T-helper 22 cell (primary cell): ENCODE measurements around the gene GAS2.

Experiments used
- DNase-seq: peaks from one replicate; pipeline ENCODE4 v3.0.0-alpha.2; 2020; ENCODE audit warnings: low read depth

GAS2 gene

DNA sequence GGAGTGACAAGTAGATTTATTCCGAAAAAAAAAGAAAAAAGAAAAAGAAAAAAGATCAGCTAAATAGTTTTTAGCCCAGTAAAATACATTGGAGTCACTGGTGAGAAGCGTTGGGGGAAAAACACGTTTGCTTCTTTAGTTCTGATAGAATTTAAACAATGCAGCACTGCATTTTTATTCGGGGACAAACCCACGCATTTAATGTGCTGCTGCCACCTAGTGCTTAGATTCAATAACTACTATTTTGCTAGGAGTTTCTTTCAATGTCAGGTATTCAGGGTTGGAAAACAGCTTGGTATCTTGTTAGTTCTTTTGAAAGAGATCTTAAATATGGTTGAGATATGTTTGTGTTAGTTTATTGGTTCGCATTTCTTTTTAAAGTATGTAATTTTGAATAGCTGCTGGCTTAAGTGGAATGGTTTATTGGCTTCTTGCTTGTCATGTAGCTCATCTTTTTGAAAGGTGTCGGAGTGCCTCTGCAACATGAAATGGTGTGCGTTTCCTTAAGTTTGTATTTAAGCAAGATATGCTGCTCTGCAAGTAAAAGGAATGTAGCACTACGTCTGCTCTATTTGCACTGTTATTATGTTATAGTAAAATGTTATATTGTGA, 121.2 kb downstream of the GAS2 start:
- DNase-seq = no peak

DNA sequence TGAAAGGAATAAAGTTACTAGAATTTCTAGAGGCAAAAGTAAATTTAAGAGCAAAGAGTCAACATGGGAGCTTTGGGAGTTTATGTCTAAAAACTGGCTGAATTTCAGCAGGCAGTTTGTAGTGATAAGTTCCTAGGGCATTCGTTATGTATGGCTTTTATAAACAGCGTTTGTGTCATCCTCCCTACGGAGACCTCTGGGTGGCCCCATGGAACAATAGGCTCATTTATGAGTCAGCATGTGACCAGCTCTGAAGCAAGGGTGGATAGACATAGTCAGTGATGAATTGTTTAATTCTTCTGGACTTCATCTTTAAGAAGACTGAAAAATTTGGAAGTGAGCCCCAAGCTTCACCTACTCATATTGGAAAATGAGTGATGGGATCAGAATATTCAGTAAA, 126.1 kb downstream of the GAS2 start:
- DNase-seq = no peak

DNA sequence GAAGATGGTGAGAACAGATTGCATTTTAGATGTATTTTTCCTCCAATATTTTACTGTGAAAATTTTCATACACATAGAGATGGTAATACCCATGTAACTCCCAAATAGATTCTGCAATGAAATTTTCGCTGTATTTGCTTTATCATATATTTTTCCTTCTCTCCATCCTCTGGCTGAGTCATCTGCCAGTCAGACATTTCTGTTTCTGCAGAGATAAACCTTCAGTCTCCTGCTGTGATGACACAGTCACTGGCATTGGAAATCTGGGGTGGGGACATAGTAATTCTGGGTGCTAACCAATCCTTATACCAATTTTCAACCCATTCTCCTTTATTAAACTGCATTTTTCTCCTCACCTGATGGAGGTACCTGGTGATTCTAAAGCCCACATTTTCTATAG, 129.5 kb downstream of the GAS2 start:
- DNase-seq = no peak

DNA sequence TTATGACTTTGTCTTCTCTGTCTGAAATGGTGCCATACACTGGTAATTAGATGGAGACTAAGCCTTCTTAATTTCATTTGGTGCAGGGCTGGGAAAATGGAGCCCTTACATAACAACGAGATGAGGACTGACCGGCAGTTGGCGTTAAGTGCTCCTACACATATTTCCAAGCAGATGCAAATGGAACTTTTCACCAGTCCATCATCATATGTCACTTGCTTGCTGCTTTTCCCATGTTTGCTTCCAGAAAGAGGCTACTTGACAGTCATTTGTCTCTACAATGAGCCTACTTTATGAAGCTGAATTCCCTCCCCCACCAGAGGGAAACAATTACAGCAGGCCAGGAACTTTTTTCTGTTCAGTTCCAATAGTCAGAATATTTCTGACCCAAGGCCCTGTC, 130.6 kb downstream of the GAS2 start:
- no peak for DNase-seq

DNA sequence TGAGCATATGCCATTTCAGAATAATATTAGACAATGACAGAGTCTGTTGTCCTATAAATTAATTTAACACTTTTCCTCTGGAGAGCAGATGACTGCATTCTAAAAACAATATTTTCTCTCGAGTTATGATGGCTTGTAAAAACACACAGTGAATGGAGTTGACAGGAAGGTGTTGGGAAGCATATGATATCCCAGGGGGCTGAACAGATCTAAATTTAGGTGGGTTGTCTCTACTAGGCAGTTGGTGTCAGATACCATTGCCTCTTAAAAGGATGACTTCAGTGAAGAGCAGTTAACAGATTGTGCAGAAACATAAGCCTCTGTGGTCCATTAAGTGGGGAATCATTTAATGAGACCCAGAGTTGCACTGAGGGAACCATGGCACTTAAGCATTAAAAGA, 132.5 kb downstream of the GAS2 start:
- no peak for DNase-seq

DNA sequence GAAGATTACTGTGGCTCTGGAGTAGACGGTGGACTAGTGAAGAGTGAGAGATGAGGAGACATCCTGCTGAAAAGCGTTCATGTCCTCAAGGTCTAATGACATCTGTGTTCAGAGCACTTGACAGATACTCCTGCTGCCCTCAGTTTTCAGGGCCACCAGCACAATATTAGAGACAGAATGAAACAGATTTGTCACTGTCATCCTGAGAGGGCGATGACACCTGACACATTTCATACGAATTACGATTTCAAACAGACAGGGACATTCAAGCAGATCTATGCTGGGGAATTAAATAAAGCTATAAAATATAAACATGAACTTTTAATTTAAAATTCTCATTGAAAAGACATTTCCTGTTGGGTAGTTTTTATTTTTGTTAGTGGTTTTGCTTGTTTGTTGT, 134.1 kb downstream of the GAS2 start:
- no peak for DNase-seq

DNA sequence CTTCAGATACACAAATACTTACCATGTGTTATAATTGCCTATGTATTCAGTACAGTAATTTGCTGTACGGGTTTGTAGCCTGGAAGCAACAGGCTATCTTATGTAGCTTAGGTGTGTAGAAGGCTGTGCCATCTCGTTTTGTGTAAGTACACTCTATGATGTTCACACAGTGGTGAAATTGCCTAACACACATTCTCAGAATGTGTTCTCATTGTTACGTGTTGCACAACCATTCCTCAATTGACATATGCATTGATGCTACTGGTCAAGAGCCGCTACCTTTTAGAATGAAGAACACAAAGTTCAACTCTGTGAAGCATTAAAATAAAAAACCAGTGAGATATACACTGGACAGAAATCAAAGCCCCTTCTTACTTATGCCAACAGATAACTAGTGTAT, 136.4 kb downstream of the GAS2 start:
- no peak for DNase-seq

DNA sequence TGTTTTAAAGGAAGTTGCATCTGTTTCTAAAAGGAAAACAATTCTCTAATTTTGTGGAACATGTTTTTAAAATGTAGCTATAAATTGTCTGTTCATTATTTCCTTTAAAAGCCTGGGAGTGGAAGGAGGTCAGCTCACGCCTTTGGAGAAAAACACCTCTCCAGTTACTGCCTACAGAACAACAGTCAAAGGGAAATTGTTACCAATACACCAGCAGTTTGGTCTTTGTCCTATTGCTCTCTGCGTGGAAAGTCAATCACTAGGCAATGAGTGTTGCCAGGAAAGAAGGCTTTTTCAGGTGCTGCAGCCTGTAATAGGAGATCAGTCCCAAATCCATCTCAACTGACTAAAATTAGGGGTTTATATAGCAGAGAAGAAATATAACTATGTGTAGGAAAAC, 141.0 kb downstream of the GAS2 start:
- no peak for DNase-seq

DNA sequence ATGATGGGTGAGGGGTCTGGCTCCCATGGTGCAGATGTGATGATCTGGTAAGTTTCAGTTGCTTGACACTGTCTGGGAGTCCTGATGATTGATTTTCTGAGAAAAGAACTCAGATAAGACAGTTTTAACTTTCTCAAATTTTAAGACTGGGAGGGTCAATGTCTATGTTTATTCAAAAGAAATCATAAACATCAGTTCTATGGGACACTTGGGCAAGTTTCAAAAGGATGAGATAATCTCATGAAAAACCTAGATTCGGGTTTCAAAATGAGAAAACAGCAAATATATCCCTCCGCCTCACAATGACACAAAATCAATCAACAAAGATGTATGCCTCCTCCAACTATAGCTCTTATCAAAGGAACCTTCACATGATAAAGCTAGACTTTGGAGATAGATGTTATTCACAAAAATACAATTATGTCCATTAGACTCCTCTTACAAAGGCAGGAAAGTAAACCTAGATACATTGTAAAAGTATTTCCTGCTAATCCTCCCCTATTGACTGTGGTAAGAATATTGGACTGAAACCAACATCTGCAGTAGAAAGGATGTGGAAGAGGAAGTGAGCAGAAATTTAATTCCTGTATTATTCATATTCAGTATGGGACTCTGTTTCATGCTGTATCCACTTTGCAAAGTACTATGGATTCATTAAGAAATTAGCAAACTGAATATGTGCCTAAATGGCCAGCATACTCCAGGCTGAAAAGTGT, 141.6 kb downstream of the GAS2 start:
- DNase-seq = no peak

DNA sequence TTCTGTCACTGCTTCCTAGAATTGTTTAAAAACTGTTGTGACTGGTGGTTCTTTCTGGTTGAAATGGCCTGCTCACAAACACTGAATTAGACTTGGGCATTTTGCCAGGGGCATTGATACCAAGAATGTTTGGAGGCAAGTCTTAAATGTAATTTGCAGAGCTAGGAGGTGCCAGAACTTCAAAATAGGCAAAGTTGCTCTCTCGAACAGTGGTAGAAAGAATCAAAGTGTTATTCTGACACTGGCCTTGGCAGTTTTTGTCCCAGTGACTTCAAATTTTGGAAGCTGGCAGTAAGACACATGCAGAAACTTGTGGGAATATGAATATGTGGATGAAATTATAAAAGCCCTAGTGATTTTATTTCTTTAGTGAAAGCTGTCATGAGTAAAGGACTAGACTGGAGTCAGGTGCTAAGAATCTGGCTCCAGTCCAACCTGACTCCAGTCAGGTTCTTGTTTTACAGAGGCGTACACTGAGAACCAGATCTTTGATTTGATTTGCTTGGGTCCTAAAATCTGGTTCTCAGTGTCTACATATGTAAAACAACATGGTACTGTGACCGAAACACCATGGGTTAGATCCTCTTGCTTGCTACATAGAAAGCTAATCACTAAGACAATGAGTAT, 142.3 kb downstream of the GAS2 start:
- no peak for DNase-seq

DNA sequence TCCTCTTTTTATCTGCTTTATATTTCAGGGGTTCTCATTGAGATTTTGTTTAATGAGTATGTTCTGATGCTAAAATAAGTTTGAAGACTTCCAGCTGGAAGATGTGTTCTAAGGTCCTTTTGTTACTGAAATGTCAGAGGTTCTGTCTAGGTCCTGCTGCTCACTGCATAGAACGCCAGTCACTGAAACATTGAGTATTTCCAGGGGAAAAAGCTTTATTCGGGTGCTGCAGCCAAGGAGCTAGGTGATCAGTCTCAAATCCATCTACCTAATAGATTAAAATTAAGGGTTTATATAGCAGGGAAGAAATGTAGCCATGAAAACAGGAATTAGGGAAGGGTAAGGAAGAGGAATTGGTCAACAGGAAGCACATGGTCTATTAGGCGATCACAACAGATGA, 143.5 kb downstream of the GAS2 start:
- DNase-seq = no peak

DNA sequence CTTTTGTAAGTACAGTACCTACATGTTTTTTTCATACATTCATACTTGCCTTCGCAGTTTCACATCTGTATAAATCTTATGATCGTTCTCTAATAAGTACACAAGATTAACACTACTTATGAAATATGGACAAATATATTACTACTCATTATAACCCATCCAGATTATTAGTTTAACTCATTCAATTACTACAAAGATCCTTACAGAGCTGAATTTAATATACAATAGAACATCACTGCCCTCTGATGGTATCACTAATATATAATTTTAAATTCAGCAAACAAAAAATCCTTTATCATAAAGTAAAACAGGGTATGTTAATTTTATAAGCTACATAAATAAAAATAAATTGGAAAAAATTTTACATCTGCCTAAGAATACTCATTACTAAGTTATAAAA, 155.8 kb downstream of the GAS2 start:
- DNase-seq = no peak

DNA sequence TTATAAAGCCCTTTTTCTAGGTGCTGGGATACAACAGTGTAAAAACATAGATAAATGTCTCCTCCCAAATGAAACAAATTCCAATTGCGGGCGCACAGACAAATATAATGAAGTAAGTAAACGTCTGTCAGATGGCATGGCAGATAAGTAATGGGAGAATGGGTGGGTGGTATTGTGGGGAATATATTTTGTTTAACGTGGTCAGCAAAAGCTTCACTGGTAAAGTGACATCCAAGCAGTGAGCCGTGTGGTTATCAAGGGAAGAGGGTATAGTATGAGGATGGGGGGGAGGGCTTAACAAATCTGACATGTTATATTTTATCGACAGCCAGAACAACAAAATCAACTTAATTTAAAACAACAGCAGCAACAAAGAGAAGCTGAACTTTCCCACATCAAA, 162.0 kb downstream of the GAS2 start:
- no peak for DNase-seq

DNA sequence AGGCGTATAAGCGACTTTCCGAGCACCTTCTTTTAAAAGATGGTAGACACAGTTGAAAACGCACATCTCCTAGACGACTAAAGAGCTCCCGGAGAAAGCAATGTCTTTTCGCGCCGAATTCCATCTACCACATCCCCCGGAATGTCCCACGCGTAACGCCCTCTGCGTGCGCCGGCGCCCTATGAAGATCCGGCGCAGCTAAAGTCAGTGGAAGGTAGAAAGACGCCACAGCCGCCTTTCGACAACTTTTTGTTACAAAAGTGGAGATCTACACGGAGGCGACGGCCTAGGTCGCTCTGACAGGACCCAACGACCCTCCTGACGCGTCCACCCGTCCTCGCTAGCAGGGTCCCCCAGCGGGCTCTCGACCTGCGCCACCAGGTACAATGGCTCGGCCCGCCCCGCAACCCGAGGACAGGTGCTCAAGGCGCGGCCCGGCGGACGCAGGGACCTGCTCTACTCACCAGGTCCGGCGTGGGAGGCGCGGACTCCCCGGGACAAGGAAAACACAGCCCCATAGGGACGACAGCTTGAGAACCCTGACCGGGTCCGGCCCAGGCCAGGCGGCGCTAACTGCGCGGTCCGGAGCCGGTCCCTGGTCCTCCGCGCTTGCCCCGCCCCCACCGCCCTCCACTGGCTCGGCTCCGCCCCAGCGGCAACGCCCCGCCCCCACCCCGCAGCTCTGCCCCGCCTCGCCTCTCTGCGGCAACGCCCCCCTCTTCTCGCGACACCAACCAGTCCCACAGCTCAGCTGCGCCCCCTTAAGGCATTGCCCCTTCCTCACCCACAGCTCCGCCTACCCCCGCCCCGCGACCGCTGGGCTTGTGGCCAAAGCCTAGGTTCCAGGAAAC, 163.0 kb downstream of the GAS2 start, which contains the start of gene SVIP:
TSS of gene SVIP (minus strand) at position 571 of the 851 bp plus-strand sequence. CDS start at position 518, 53 bp downstream.
- DNase-seq = peak; percentile 82

DNA sequence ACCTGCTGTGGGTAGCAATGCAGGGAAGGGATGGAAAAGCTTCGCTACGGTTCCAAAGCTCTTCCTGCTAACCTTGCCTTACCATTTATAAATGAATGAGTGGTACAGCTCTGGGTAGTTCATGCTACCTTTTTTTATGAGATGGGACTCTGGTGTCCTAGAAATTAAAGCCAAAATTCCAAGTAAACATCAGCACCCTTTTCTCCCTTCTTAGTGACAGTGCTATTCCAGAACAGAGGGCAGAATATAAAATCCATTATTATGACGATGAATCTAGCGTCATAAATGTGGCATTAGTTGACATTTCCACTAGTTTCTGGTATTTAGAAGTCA, 163.6 kb downstream of the GAS2 start:
- no peak for DNase-seq

DNA sequence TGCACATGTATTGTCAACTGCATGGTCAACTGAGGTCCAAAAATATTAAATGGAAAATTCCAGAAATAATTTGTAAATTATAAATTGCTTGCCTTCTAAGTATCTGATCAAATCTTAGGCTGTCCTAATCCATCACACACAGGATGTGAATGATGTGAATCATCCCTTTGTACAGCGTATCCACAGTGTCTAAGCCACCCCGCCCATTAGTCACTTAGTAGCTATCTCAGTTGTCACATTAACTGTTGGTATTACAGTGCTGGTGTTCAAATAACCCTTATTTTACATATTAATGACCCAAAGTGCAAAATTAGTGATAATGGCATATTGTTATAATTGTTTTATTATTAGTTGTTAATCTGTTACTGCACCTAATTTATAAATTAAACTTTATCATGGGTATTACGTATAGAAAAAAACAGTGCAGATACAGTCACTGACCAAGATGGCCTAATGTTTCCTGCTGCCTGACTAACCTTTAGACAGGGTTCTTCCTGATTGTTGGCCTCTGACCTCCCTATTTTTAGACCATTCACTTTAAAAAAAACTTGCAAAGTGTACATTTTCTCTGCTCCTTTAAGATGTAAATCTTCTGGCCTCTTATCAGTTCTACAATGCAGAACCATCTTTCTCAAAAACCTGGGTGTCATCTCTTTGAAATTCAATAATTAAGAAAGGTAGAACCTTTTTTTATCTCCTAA, 166.1 kb downstream of the GAS2 start:
- DNase-seq = no peak

DNA sequence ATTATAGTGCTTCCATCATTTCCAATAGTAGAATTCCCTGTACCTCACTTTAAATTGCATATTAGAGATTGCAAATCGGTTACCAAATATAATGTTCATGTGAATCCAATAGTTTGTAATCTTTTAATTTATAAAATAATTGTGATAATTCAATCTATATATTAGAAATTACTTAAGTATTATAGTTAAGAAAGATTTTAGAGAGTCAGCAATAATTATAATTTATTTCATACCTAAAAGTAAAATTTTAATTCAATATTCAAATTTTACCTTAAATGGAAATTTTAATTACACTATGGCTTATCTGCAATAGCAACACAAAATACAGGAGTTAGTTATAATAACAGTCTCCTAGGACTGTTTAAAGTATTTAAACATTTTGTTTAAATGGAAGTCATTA, 180.3 kb downstream of the GAS2 start:
- no peak for DNase-seq

DNA sequence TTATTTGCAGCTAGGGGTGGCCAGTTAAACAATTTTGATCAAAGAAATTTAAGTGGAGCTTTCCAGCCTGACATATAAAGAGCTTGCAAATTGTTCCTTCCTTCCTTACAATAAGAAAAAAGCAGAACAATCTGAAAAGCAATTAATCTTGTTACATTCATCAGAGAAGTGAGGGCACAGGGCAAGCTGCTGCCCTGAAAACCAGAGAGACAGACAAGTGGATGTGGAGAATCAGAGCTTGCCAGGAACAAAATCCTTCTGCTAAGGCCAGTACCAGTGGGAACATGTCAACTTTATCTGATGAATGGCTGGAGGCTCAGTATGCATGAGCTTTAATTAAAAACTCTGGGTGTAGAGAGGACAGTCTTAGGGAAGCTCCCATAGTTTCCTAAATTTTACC, 185.1 kb downstream of the GAS2 start:
- DNase-seq = no peak

DNA sequence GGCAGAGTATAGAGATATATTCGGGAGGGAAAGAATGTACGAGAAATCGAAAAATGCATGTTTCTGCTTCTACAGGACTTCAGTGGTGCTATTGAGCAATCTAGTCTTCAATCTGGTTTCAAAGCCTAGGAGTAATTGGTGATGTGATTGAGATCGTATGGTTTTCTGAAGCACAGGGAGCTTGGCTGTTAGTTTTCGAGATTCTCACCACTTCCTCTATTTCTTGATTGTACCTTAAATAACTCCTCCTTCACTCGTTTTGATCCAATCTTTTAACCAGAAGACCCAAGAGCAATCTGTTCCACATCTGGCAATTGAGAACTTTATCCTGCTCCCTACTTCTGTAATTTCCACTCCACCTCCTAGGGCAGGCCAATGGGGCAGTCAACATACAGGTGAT, 193.3 kb downstream of the GAS2 start:
- no peak for DNase-seq

DNA sequence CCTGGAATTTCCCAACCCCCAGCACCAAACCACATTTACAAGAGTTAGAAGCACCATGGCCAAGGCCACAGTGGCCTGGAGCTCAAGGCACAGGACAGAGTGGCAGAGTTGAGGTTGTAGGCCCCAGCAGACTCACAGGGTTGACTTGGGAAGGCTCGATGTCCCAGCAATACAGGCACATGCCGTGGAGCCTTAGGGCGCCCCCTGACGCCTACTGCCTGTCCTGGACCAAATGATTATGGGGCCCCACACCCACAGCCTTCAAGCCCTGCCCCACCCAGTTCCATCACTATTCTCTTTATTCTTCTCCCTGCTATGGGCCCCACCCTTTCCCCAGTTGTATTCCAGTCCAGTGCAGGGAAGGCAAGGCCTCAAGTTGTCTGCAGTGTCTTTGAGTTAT, 193.8 kb downstream of the GAS2 start, which contains the start of gene CCDC179:
TSS of gene CCDC179 (minus strand) at position 234 of the 400 bp plus-strand sequence. CDS start at position 181, 53 bp downstream.
- no peak for DNase-seq
